SU-DHL-6 (cell line): Measurements from ENCODE around the gene EN1.

Experiments
- H2AFZ ChIP-seq: fragments of 200-600 bp; sonication (generic); 2 replicates; pipeline ENCODE4 v1.6.1; 2014; ENCODE audit warnings: low read depth, mild to moderate bottlenecking, moderate library complexity, mixed read lengths, antibody characterized with exemption, low read length; ENCODE audit not compliant: severe bottlenecking
- H3F3A ChIP-seq: fragments of 200-600 bp; shearing (Covaris generic); 2 replicates; pipeline ENCODE4 v1.6.0; 2016; ENCODE audit warnings: antibody characterized with exemption, mild to moderate bottlenecking; ENCODE audit not compliant: insufficient read depth
- H3K27ac ChIP-seq: fragments of 200-600 bp; sonication (generic); 2 replicates; pipeline ENCODE4 v1.5.1; 2016; ENCODE audit warnings: low read depth, mild to moderate bottlenecking, low read length, moderate library complexity, mixed read lengths
- H3K27me3 ChIP-seq: fragments of 200-600 bp; sonication (generic), shearing (Covaris generic); 2 replicates; pipeline ENCODE4 v1.6.0; 2014; ENCODE audit warnings: mild to moderate bottlenecking, low read length
- H3K36me3 ChIP-seq: fragments of 200-600 bp; sonication (generic); 2 replicates; pipeline ENCODE4 v1.6.1; 2014; ENCODE audit warnings: mild to moderate bottlenecking, low read length, mixed read lengths
- H3K4me2 ChIP-seq: fragments of 300-600, 200-600 bp; shearing (Covaris generic), sonication (generic); 2 replicates; pipeline ENCODE4 v1.6.0; 2014; ENCODE audit warnings: low read length, low read depth, mild to moderate bottlenecking; ENCODE audit not compliant: poor library complexity, severe bottlenecking
- H3K4me3 ChIP-seq: fragments of 200-600 bp; sonication (generic); 2 replicates; pipeline ENCODE4 v1.5.1; 2014; ENCODE audit warnings: antibody characterized with exemption, low read length, mild to moderate bottlenecking, mixed read lengths; ENCODE audit not compliant: insufficient read depth, poor library complexity, severe bottlenecking
- H3K79me2 ChIP-seq: fragments of 200-600 bp; sonication (generic); 2 replicates; pipeline ENCODE4 v1.6.1; 2014; ENCODE audit warnings: mild to moderate bottlenecking, low read length, moderate library complexity; ENCODE audit not compliant: insufficient read depth
- H3K9ac ChIP-seq: fragments of 200-600 bp; sonication (generic); 2 replicates; pipeline ENCODE4 v1.7.0; 2014; ENCODE audit warnings: mild to moderate bottlenecking, low read length
- H3K9me2 ChIP-seq: fragments of 200-600 bp; sonication (generic); replicated peaks from 2 replicates; pipeline ENCODE4 v1.6.1; 2014; ENCODE audit warnings: low read length; ENCODE audit not compliant: insufficient read depth
- H3K9me3 ChIP-seq: fragments of 200-600 bp; sonication (generic); 2 replicates; pipeline ENCODE4 v1.6.1; 2014; ENCODE audit warnings: low read length, mixed read lengths; ENCODE audit not compliant: insufficient read depth
- H4K20me1 ChIP-seq: fragments of 200-600 bp; sonication (generic); 2 replicates; pipeline ENCODE4 v1.6.1; 2014; ENCODE audit warnings: low read depth, mild to moderate bottlenecking, antibody characterized with exemption, low read length, moderate library complexity, mixed read lengths
- CTCF ChIP-seq: fragments of 200-600 bp; sonication (generic); IDR thresholded peaks from one replicate; pipeline ENCODE4 v1.5.1; 2017; ENCODE audit warnings: antibody characterized with exemption, mild to moderate bottlenecking, low read length, moderate library complexity; ENCODE audit not compliant: insufficient read depth, poor library complexity, severe bottlenecking
- EZH2phosphoT487 ChIP-seq: fragments of 200-600 bp; sonication (generic), shearing (Covaris generic); conservative IDR thresholded peaks from 2 replicates; pipeline ENCODE4 v1.6.1; 2018; ENCODE audit warnings: mild to moderate bottlenecking, antibody characterized with exemption, low read length, moderate library complexity, mixed read lengths

EN1 gene

GRCh38 chr2:118849226-118850167, 2.0 kb upstream of the EN1 start:
- Histone ChIP-seq H2AFZ (no peak overlapping the region), H4K20me1 (no peaks in the 10 kb centered on the region), H3K4me3 (no peak overlapping the region), H3K9me2 (no peaks in the 10 kb centered on the region), H3F3A (no peaks in the 10 kb centered on the region), H3K79me2 (no peaks in the 10 kb centered on the region), H3K9ac (no peak overlapping the region), H3K27ac (no peak overlapping the region), H3K4me2 (no peak overlapping the region), H3K9me3 (no peaks in the 10 kb centered on the region), H3K27me3 (no peaks in the 10 kb centered on the region), H3K36me3 (no peaks in the 10 kb centered on the region)
- TF ChIP-seq CTCF = no peak
- TF ChIP-seq EZH2phosphoT487 = no peak

- Histone ChIP-seq H3K9me2 (no peaks in the 10 kb centered on the region), H3K4me3 (no peak overlapping the region), H3K36me3 (no peaks in the 10 kb centered on the region), H3F3A (no peaks in the 10 kb centered on the region), H2AFZ (no peak overlapping the region), H3K27ac (no peak overlapping the region), H4K20me1 (no peaks in the 10 kb centered on the region), H3K27me3 (no peaks in the 10 kb centered on the region), H3K9ac (no peak overlapping the region), H3K4me2 (no peak overlapping the region), H3K79me2 (no peaks in the 10 kb centered on the region), H3K9me3 (no peaks in the 10 kb centered on the region)
- TF ChIP-seq EZH2phosphoT487 = no peak
- TF ChIP-seq CTCF = no peak
Observed at GRCh38 chr2:118848381-118849225, 1.2 kb upstream of the EN1 start.

GRCh38 chr2:118847762-118848172, 319 bp upstream of the EN1 start:
- Histone ChIP-seq H2AFZ (no peak overlapping the region), H3K4me2 (no peak overlapping the region), H3K9me2 (no peaks in the 10 kb centered on the region), H3K36me3 (no peaks in the 10 kb centered on the region), H3K9me3 (no peaks in the 10 kb centered on the region), H3K27ac (no peak overlapping the region), H3F3A (no peaks in the 10 kb centered on the region), H3K4me3 (no peak overlapping the region), H3K9ac (no peak overlapping the region), H4K20me1 (no peaks in the 10 kb centered on the region), H3K79me2 (no peaks in the 10 kb centered on the region), H3K27me3 (no peaks in the 10 kb centered on the region)
- TF ChIP-seq CTCF (no peak), EZH2phosphoT487 (no peak)
